NCI-H2081 (cell line): ENCODE measurements around the gene SLC35F6.
"Not testable (repeated sequence)": the region's sequence is repeated elsewhere in the genome, so short reads cannot be mapped to it uniquely, and the experiment has no call there.

Experiments used
- DNase-seq, 2 experiments: peaks; one replicate each; lab custom pipeline; 2025; lab: John Stamatoyannopoulos, UW

The SLC35F6 gene

DNA sequence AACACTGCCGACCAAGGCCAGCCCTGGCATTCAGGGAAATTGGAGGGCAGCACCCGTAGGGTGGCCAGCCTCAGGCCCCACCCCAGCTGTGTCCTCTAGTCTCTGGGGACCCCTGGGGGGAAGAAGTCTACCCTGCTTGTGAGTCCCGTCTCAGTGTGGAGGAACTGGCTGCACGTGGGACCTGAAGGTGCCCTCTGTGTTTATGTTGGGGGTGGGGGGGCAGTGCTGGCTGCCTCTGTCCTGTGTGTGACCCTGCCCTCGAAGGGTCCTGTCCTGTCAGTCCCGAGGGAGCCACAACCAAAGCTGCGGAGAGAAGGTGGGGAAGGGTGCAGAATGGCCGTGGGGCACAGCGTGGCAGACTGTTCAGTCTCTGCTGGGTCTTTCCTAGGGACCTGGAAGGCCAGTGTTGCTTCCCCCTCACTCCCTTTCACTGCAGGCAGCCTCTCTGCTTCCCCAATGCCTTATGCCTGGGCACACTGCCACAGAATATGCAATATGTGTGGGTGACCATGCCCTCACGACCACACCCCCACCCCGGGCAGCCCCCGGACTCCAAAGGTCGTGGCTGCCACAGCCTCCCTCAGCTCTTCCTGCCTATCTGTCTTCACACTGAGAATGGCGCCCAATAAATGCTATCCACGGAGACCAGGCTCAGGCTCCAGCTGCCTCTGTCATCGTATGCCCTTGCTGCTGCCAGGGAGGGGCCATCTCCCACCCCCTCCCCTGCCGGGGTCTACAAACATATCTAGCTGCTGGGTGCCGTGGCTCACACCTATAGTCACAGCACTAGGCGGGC, 33.3 kb upstream of the SLC35F6 start:
- DNase-seq: no peak

DNA sequence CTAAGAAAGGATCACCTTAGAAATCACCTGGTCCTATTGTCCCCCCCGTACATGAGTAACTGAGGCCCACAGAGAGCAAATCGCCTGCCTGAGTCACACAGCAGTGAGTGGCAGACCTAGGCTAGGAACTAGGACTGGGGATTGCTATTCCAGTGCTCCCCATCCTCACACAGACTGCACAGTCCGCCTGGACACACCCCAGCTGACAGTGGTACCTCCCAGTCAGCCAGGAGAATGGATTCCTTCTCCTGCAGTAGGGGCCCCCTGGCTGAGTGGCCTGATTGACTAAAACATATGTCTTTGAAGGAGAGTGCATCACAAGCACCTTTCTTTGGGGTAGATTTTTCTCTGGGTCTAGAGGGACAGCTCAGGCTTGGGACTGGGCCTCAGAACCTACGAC, 32.4 kb upstream of the SLC35F6 start:
- DNase-seq: no peak

DNA sequence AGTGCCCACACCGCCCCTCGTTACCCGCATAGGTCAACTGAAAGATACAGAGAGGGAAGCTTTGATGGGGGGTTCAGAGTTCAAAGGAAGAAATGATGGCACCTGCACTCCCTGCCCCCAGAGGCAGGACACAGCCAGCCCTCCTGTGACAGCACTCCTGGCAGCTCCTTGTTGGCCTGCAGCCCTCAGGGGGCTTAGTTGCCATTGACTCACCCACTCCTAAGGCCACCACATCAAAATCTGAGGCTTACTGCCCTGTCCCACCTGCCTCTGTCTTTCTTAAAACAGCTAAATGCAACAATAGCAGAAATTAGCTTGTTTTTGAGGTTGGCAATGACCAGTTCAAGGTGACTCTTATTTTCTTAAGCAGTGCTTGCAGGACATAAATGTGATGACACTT, 31.6 kb upstream of the SLC35F6 start:
- no peak for DNase-seq

DNA sequence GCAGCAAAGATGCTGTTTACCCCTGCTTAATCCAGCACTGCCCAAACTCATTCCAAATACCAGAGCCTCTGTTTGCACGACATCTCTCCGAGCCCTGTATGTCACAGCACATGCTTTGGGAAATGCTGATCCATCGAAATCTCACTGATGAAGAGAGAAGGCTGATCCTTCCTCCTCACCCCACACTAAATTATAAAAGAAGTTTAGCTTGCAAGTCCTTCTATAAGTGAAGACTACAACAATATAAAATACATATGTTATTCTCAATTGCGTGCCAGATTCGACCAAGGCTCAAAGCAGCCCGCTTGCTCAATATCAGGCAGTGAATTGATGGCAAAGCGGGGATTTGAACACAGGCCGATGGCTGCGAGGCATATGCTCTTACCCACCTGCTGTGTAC, 30.7 kb upstream of the SLC35F6 start:
- DNase-seq: no peak

DNA sequence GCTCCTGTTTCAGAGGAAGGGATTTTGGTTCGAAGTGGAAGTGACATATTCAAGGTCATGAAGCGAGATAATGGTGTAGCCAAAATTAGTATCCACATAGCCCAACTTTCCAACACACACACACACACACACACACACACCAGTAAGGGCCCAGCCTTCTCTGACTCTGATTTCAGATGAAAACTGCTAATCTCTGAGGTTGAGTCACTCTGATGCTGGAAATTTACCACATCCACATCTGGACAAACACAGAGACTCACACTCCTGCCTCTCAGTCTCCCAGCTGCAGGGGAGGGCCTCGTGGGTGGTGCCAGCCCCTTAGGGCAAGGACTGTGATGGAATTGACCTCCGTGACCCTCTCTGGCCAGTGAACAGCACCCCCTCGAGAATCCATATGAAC, 29.0 kb upstream of the SLC35F6 start:
- no peak for DNase-seq

DNA sequence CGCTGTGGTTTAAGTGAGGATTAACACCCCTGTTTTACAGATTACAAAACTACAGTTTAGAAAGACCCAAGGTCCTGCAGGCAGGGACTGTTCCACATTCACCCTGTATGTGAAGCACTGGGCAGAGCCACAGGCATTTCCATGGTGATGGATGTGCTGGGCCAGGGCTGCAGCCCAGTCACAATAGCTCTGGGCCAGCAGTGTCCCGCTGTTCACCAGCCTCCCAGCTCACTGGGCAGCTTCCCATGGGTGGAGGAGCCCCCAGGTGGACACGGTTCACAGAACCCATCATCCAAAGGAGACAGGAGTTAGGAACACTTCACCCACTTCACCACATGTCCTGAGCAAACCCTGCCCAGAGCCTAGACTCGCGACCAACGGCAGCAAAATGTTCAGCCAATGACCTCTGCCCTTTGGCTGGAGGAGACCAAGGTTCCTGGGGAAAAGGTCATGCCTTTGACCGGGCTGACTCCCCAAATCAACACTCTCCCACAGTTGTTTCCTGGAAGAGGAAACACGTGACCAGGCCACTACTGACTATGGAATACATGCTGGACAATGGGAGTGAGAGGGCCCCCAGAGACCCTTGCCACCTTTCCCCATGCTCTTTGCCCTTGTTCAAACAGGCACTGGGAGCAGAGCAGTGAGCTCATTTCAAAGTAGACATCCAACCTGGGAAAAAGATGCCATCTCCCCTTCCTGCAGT, 28.0 kb upstream of the SLC35F6 start:
- DNase-seq: no peak

DNA sequence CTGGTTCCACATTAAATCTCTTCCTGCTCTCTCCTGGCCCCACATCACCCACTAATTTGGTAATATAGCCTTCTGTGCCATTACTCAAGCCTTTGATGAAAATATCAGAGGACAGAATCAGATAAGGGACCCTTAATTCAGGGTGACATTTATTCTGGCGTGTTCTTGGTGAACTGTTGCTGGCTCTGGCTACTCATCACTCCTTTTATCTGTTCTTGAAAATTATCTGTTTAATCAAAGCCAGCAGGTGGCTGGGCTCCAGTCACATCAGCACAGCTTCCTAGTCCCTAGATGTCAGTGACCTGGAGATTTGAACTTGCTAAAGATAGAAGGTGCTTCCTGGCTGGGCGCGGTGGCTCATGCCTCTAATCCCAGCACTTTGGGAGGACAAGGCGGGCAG, 26.9 kb upstream of the SLC35F6 start:
- DNase-seq: no peak

DNA sequence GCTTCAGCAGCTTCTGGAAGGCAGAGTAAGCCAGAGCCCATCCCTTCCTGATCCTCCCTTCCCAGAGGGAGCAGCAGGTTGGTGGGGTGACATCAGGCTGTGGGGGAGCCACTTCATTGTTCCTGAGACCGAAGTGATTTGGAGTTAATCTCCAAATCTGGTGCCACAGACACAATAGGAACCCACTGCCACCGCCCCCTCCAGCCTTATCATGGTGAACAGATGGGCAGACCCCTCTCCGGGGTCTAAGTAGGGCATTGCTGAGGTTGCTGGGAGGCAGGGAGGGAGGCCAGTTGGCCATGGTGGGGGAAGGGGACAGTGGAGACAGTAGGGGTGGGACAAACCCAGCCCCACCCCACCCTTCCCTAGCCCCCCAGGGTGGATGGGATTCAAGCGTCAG, 25.6 kb upstream of the SLC35F6 start:
- DNase-seq: no peak

DNA sequence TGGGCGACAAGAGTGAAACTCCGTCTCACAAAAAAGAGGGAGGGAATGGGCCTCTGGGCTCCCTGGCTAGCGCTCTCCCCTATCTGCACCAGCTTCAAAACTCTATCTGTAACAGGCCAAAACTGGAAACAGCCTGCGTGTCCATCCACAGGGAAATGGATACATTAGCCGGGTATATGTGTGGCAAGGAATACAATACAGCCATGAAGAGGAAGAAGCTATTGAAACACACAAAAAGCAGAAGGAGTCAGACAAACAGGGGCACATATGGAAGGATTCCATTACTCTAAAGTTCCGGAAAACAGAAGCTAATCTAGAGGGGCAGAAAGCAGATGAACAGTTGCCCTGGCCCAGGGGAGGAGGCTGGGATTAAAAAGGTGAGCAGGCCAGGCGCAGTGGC, 24.6 kb upstream of the SLC35F6 start:
- DNase-seq: no peak

DNA sequence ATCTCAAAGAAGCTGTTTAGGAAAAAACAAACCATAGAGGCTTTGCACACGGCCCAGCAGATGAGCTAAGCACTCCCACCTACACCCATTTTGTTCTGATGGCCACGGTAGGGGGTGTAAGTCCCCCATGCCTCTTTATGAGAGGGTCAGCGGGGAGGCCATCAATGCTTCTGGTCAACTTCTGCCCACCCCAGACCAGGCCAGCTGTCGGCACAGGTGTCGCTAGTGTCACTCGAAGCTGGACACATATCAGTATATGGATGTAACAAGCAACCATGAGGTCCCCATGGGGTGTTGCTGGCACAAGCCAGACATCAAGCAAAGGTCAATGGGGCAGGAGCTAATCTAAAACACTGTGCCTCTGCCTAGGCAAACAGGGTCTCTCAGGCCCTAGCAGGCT, 23.7 kb upstream of the SLC35F6 start:
- DNase-seq: no peak

DNA sequence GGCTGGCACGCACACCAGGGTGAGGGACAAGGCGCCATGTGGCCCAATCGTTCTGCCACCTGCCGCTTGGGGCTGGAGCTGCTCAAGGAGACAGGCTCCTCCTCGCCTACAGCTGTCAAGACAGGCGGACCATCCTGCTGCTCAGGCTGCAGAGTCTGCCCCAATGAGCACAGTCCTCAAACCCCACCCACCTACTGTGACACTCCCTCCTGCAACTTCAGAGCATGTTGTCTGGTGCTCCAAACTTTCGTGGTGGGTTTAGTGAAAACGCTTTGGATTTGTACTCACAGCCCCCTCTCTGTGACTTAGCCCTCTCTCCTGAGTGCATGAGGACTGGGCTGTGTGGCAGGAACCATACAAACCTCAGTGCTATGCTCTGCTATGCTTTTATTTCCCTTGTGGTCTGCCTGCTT, 23.2 kb upstream of the SLC35F6 start:
- no peak for DNase-seq

DNA sequence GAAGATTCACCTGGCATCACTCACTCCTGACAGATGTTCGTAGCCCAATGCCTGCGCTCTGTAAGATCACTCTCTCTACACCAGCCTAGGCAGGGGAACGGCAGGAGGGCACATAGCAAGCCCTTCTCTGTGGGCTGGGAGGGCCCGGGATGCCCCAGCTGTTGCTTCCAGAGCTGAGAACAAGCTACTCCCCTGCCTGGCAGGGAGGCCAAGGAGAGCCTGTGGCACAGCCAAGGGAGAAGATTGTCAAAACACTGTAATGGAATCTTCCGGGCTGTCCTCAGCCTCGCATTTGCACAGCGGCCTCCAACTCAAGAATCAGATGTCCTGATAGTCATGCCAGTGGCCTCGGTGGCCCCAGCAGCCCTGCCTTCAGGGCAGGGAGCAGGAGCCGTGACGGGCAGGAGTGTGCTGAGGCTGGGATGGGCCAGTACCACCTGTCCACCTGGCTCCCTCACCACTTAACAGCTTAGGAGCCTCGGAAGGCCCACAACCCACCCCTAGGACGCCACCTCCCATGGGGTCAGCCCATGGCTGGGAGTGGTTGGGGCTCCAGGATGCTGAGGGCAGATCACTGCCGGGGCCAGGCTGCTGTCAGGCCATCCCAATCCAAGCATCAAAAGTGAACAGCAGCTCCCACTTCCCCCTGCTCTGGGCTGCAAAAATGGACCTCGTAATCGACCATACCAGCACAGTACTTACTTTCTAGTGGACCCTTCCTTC, 21.9 kb upstream of the SLC35F6 start:
- DNase-seq: no peak

DNA sequence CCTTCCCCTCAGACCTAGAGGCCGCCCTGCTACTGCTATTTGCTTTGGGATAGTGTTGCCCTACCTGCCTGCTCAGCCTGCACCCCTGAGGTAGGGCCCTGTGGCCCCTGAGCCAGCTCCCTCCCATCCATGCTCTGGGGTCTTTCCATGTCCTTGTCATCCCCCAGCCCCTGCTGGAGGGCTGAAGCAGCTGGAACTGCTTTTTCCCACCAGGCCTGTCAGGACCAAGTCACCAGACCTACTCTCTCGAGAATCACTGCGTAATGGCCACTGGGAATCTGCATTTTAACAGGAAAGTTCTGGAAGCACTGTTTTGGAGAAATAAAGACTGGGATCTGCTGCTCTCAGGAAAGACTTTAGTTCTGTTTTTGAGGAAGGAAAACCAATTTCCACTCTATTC, 20.2 kb upstream of the SLC35F6 start:
- DNase-seq: no peak

DNA sequence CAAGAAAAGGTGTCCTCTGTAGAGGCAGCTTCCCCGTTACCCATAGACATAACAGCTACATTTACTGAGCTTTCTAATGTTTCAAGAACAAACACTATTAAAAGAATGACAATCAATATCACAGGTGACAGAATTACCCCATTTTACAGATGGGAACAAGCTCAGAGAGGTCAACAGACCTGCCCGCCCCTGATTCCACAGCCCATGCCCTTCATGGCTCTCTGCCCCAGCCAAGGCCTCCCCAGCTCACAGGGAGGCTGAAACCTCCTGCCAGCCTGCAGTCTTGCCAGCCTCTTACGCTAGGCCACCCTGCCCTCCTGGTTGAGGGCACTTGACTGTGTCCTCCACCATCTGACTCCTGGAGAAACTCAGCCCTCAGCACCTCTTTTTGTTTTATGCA, 19.1 kb upstream of the SLC35F6 start:
- no peak for DNase-seq

DNA sequence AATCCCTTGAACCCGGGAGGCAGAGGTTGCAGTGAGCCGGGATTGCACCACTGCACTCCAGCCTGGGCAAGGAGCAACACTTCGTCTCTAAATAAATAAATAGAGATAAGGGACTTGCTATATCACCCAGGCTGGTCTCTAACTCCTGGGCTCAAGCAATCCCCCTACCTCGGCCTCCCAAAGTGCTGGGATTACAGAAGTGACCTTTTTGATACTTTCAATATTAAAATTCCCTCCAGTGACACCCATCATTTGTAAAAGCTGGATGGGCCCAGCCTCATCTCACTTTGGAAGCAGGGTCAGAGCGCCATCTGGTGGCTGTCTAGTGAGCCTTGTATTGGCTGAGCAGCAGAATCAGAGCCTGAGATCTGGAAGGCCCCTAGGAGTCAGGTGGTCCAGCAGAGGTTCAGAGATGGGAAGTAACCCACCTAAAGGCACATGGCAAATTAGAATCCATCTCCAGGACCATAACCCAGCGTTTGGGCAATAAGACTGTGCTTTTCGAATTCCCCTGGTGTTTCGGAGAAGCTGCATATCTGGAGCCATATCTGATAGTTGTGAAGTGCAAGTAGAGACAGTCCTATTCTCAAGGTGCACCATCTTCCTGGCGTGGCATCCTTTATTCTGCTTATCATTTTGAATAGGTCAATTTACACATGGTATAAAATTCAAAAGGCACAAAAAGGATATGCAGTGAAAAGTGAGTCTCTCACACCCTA, 18.3 kb upstream of the SLC35F6 start:
- peak; percentile 80 to 82 for DNase-seq

DNA sequence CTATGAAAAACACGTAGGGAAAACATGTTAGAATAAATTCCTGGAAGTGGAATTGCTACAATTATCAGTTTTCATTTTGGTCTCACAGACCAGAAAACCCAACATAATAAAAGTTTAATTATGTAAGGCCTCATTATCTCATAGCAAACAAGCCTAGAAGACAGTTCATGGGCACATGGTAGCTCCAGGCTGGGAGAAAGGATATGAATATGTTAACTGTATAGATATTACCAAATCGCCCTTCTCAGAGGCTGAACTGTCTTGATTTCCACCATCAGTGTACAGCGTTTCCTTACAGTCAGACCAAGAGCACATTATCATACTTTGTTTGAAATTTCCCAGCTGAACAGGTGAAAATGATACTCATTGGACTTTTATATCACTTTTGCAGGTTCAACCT, 17.1 kb upstream of the SLC35F6 start:
- DNase-seq: no peak

DNA sequence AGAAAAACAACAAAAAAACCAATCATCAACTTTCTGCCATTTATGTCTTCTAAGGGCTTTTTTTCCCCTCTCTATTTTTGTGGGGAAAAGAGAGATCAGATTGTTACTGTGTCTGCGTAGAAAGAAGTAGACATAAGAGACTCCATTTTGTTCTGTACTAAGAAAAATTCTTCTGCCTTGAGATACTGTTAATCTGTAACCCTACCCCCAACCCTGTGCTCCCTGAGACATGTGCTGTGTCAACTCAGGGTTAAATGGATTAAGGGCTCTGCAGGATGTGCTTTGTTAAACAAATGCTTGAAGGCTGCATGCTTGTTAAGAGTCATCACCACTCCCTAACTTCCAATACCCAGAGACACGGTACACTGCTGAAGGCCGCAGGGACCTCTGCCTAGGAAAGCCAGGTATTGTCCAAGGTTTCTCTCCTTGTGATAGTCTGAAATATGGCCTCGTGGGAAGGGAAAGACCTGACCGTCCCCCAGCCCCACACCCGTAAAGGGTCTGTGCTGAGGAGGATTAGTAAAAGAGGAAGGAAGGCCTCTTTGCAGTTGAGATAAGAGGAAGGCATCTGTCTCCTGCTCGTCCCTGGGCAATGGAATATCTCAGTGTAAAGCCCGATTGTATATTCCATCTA, 14.2 kb upstream of the SLC35F6 start:
- DNase-seq: not testable (repeated sequence)

DNA sequence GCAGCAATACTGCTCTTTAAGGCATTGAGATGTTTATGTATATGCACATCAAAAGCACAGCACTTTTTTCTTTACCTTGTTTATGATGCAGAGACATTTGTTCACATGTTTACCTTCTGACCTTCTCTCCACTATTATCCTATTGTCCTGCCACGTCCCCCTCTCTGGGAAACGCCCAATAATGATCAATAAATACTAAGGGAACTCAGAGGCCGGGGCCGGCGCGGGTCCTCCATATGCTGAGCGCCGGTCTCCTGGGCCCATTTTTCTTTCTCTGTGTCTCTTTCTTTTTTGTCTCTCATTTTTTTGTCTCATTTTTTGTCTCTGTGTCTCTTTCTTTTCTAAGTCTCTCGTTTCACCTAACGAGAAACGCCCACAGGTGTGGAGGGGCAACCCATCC, 13.6 kb upstream of the SLC35F6 start:
- not testable (repeated sequence) for DNase-seq

DNA sequence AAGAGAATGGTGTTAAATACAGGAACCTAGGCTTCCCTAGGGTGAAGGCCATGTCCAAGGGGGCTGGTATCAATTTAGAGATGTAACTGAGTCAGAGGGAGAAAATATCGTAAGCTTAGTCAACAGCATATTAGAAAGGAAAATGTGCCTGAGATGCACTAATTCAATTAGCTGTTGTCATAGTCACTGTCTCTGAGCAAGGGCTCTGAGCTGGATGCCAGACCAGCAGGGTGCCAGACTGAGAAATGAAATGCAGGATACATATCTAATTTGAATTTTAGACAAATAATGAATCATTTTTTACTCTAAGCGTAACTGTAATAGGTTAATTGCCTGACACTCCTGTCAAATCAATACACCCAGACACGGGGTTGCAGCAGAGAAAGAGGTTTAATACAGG, 11.4 kb upstream of the SLC35F6 start:
- no peak for DNase-seq

DNA sequence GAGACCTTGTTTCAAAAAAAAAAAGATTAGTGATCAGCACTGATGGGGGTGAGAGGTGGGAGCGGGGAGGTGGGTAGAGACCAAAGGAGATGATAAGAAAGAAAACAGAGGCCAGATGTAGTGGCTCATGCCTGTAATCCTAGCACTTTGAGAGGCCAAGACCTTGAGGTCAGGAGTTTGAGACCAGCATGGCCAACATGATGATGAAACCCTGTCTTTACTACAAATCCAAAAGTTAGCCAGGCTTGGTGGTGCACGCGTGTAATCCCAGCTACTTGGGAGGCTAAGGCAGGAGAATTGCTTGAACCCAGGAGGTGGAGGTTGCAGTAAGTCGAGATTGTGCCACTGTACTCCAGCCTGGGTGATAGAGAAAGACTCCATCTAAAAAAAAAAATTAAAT, 9.5 kb upstream of the SLC35F6 start:
- no peak for DNase-seq

DNA sequence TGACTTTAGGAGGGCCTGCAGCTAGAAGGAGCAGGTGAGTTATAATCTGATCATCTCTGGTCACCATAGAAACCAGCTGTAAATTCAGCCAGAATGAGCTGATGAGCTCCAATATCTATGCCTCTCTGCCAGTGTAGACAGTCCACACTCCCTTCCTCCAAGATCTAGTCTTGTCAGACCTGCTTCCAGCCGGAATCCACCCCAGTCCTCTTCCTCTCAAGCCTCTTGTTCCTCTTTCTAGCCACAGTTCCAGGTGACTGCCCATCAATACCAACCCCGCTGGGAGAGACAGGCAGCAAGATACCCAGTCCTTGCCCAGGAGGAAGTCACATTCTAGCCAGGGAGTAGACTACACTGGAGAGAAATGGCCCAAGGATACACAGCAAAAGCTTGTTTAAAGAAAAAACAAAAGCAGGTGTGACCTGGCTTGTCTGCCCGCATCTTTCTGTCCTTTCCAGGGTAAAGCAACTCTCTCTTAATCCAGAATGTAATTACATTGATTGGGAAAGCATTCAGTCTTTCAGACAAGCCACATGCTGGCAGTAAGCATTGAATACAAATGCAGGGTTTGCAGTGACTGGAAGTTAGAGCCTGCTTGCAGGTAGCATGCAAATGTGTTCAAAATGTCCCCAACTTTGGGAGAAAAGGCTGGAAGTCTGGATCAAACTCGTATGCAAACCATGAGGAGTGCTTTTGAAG, 9.0 kb upstream of the SLC35F6 start:
- peak in 1 of 2 experiments; percentile 23 for DNase-seq
